HL-60 (cell line): ENCODE measurements around the gene CD247.

ENCODE experiments used
- DNase-seq, 2 experiments: peaks; one replicate each; pipeline ENCODE4 v3.0.0-alpha.2; 2010 to 2020; ENCODE audit warnings: low read depth in 1 of 2, low spot score in 1 of 2
- H3K27ac ChIP-seq: fragments of 250-450 bp; sonication (Bioruptor Pico); replicated peaks from 2 replicates; pipeline ENCODE4 v1.5.1; 2020; ENCODE audit warnings: mild to moderate bottlenecking, moderate library complexity
- H3K27me3 ChIP-seq: fragments of 250-450 bp; sonication (Bioruptor Pico); 2 replicates; pipeline ENCODE4 v1.5.1; 2021; ENCODE audit warnings: mild to moderate bottlenecking, moderate library complexity; ENCODE audit not compliant: insufficient read depth, poor library complexity, severe bottlenecking
- H3K4me3 ChIP-seq: replicated peaks from 2 replicates; pipeline ENCODE4 v1.5.1; 2011; ENCODE audit warnings: mild to moderate bottlenecking, control low read depth, low read length; ENCODE audit not compliant: insufficient read depth
- GABPA ChIP-seq: IDR thresholded peaks from 2 replicates; pipeline ENCODE4 v1.6.1; 2012; ENCODE audit warnings: low read depth
- POLR2AphosphoS5 ChIP-seq: IDR thresholded peaks from 2 replicates; pipeline ENCODE4 v1.6.1; 2012; ENCODE audit warnings: low read depth
- REST ChIP-seq: IDR thresholded peaks from 2 replicates; pipeline ENCODE4 v1.6.1; 2012; ENCODE audit warnings: low read depth; ENCODE audit not compliant: insufficient replicate concordance
- SPI1 ChIP-seq: IDR thresholded peaks from 2 replicates; pipeline ENCODE4 v1.6.1; 2012; ENCODE audit warnings: low read depth, mild to moderate bottlenecking, borderline replicate concordance
- TF ChIP-seq, protein P1 (sequence below): IDR thresholded peaks from one replicate; pipeline ENCODE4 v1.5.1; 2011; ENCODE audit warnings: low read length, control low read depth, inconsistent platforms; ENCODE audit not compliant: insufficient read depth

The CD247 gene

GRCh38 chr1:167512046-167512654 lies 6.2 kb downstream of the CD247 start:
- TF ChIP-seq POLR2AphosphoS5 (no peak), SPI1 (no peak), REST (no peak), GABPA (no peak)
- TF ChIP-seq, protein P1, sequence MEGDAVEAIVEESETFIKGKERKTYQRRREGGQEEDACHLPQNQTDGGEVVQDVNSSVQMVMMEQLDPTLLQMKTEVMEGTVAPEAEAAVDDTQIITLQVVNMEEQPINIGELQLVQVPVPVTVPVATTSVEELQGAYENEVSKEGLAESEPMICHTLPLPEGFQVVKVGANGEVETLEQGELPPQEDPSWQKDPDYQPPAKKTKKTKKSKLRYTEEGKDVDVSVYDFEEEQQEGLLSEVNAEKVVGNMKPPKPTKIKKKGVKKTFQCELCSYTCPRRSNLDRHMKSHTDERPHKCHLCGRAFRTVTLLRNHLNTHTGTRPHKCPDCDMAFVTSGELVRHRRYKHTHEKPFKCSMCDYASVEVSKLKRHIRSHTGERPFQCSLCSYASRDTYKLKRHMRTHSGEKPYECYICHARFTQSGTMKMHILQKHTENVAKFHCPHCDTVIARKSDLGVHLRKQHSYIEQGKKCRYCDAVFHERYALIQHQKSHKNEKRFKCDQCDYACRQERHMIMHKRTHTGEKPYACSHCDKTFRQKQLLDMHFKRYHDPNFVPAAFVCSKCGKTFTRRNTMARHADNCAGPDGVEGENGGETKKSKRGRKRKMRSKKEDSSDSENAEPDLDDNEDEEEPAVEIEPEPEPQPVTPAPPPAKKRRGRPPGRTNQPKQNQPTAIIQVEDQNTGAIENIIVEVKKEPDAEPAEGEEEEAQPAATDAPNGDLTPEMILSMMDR: no peak
- DNase-seq: no peak
- Histone ChIP-seq H3K4me3 (no peak overlapping the region), H3K27me3 (no peaks in the 10 kb centered on the region), H3K27ac (no peak overlapping the region)

DNA sequence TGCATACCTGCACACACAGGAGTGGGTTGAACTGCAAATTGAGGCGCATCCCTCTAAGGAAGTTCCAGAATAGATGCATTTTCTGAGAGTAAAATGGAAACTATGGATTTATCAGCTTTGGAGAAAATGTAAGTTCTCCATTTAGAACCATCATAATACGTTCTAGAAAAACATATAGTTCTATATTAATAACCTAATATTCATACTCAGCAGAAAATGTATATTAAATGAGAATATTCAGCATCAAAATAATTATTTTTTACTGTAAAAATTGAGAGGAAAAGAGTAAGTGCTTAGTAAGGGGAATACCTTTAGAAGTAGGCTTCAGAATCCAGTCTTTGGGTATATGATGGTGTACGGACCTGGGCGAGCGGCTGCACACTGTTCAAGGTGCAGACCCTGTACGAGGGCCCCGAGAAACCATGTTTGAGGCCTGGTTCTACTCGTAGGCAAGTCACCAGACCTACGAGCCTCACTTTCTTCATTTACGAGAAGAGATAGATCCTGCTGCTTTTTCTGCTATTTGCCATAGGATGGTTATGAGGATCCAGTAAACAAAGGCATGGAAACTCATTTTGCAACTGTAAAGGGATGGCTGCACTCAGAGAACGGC lies 6.8 kb downstream of the CD247 start:
- no peak for TF ChIP-seq REST
- TF ChIP-seq, protein P1: no peak
- TF ChIP-seq GABPA: no peak
- TF ChIP-seq POLR2AphosphoS5: no peak
- TF ChIP-seq SPI1: no peak
- H3K27ac ChIP-seq: no peak overlapping the region
- DNase-seq: no peak
- H3K4me3 ChIP-seq: no peak overlapping the region
- no peaks in the 10 kb centered on the region for H3K27me3 ChIP-seq

GRCh38 chr1:167510881-167511280 lies 7.4 kb downstream of the CD247 start:
- no peak for DNase-seq
- TF ChIP-seq REST (no peak), POLR2AphosphoS5 (no peak), SPI1 (no peak)
- no peaks in the 10 kb centered on the region for H3K27me3 ChIP-seq
- H3K27ac ChIP-seq: no peak overlapping the region
- no peak overlapping the region for H3K4me3 ChIP-seq
